ENCODE data around the gene RAD1.

RAD1 gene

DNA sequence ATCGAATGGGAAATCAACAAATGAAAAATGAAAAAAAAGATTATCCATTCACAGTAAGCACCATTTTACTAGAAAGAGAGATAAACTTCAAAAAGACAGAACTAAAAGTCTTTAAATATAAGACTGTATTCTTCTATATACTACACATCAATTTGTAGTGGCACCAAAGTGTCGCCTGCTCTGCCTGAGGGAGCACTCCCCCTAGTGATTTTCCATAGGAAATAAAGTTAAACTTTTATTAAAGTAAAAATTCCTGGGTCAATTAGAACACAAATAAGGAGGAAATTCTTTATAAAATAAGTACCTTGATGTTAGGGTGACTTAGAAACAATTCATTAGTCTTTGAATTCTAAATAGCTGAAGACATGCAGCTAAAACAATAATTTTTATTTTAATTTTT lies 9.7 kb downstream of the RAD1 start:
- POLR2A ChIA-PET (ENCODE audit: low non-redundant PET) = no interaction called here
- CTCF ChIA-PET = interaction anchor here (0.6 to 0.7 kb wide), 4 partner anchors 10 to 419 kb away, joined by 3 to 5 read pairs (median 4); no protein-coding TSS in a partner anchor

DNA sequence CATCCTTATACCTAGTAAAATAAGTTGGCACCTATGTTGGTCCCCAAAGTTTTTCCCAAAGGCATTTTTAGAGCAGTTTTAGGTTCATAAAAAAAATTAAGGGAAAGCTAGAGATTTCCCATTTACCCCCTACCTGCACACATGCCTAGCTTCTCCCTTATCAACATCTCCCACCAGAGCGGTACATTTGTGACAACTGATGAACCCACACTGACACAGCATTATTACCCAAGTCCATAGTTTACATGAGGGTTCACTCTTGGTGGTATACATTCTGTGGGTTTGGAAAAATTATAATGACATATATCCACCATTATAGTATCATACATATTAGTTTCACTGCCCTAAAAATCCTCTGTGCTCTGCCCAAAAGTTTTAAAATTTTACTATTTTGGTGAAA lies 12.0 kb downstream of the RAD1 start:
- DNase-seq (ENCODE audit: low spot score) = no peak
- H3K27ac ChIP-seq = no peak overlapping the region
- CTCF ChIA-PET = interaction anchor here (1.0 to 1.5 kb wide), 2 partner anchors 9 to 417 kb away, joined by 4 to 10 read pairs; no protein-coding TSS in a partner anchor
- POLR2A ChIA-PET (ENCODE audit: low non-redundant PET) = no interaction called here
- TF ChIP-seq, protein P1, sequence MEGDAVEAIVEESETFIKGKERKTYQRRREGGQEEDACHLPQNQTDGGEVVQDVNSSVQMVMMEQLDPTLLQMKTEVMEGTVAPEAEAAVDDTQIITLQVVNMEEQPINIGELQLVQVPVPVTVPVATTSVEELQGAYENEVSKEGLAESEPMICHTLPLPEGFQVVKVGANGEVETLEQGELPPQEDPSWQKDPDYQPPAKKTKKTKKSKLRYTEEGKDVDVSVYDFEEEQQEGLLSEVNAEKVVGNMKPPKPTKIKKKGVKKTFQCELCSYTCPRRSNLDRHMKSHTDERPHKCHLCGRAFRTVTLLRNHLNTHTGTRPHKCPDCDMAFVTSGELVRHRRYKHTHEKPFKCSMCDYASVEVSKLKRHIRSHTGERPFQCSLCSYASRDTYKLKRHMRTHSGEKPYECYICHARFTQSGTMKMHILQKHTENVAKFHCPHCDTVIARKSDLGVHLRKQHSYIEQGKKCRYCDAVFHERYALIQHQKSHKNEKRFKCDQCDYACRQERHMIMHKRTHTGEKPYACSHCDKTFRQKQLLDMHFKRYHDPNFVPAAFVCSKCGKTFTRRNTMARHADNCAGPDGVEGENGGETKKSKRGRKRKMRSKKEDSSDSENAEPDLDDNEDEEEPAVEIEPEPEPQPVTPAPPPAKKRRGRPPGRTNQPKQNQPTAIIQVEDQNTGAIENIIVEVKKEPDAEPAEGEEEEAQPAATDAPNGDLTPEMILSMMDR (conservative IDR thresholded peaks at IDR 0.05; ENCODE audit: low read depth) = no peak

More for the DNA sequence above, 9.7 kb downstream of the RAD1 start:
- peak; percentile 22 for DNase-seq (ENCODE audit: low spot score)
- TF ChIP-seq, protein P1 (conservative IDR thresholded peaks at IDR 0.05; ENCODE audit: low read depth) = peak; percentile 60
- H3K27ac ChIP-seq = no peak overlapping the region

GRCh38 chr5:34900652-34901051 lies 14.7 kb downstream of the RAD1 start:
- CTCF ChIA-PET = interaction anchor here (0.6 to 3.4 kb wide), 2 partner anchors 412 to 414 kb away, joined by 5 to 22 read pairs; no protein-coding TSS in a partner anchor
- H3K27ac ChIP-seq = no peak overlapping the region
- TF ChIP-seq, protein P1 (conservative IDR thresholded peaks at IDR 0.05; ENCODE audit: low read depth) = no peak
- POLR2A ChIA-PET (ENCODE audit: low non-redundant PET) = no interaction called here
- DNase-seq (ENCODE audit: low spot score) = no peak

DNA sequence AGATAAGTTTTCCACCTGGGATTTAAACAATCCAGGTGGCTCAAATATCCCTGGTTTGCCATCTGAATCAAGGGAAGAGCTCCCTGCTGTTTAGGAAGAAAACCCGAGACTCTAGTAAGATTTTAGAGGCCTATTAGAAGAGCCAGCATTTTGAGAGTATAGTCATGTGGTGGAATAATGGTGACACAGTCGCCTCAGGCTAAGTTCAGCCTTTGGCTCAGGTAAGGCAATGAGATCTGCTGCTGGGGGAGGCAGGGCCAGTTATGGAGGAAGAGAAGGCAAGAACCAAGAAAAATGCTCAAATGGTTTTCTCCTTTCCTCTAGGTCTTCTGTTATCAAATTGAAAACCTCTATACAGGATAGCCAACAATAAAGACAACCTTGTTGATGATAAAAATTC lies 16.2 kb downstream of the RAD1 start:
- ChIA-PET POLR2A (ENCODE audit: low non-redundant PET) (no interaction called here), CTCF (interaction anchor here (0.7 to 3.4 kb wide), 7 partner anchors 211 to 425 kb away, joined by 3 to 22 read pairs (median 4); no protein-coding TSS in a partner anchor)
- no peak overlapping the region for H3K27ac ChIP-seq

GRCh38 chr5:34898258-34898895 lies 16.9 kb downstream of the RAD1 start:
- no peak overlapping the region for H3K27ac ChIP-seq
- TF ChIP-seq, protein P1 (conservative IDR thresholded peaks at IDR 0.05; ENCODE audit: low read depth) = peak; percentile 94
- POLR2A ChIA-PET (ENCODE audit: low non-redundant PET) = no interaction called here
- peak; percentile 69 for DNase-seq (ENCODE audit: low spot score)
- CTCF ChIA-PET = interaction anchor here (0.6 to 3.4 kb wide), 11 partner anchors 210 to 681 kb away, joined by 3 to 22 read pairs (median 4); no protein-coding TSS in a partner anchor

More for the DNA sequence above, 16.2 kb downstream of the RAD1 start:
- DNase-seq (ENCODE audit: low spot score) = no peak
- TF ChIP-seq, protein P1 (conservative IDR thresholded peaks at IDR 0.05; ENCODE audit: low read depth) = no peak

DNA sequence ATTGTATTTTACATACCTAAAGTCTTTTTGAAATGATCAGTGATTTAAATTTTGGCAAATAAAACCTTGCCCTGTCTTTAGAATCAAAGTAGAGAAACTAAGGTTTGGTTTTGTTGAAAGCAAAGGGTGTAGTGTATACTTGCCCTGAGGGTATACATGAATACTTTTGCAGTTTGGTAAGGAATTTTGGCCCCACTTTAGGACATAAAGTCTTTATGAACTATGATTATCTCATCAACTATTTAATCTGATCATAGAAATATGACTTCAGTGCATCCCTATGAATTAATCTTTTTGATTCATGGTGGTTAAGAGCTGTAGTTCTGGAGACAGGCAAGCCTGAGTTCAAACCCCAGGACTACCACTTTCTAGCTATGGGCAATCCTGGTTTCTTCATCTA lies 17.7 kb downstream of the RAD1 start:
- CTCF ChIA-PET = interaction anchor here (0.6 to 3.4 kb wide), 5 partner anchors 243 to 681 kb away, joined by 3 to 22 read pairs (median 5); no protein-coding TSS in a partner anchor
- no peak overlapping the region for H3K27ac ChIP-seq
- TF ChIP-seq, protein P1 (conservative IDR thresholded peaks at IDR 0.05; ENCODE audit: low read depth) = no peak
- no peak for DNase-seq (ENCODE audit: low spot score)
- POLR2A ChIA-PET (ENCODE audit: low non-redundant PET) = no interaction called here
